Measurements from ENCODE around the gene ALDOB. TPM values are rescaled to one million over a fixed set of nuclear protein-coding genes. Genes with fewer than 3 reads are reported as not detected.

ALDOB gene
- total RNA-seq, 1 donor from 2014 or later: not detected

DNA sequence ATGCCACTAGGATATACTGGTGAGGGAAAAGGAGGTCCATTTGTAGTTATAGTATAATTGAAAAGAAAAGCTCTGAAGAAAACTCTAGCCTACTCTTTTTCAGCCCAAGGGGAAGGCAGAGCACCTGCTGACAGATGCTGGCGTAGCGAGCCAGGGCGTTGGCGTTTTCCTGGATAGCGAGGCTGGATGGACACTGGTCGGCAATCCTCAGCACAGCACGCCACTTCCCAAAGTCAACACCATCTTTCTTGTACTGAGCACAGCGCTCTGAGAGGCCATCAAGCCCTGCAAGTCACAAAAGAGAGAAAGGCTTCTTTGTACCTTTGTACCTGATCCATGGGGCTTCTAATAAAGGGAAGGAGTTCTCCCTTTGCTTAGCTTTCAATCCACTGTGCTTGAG, 8.2 kb downstream of the ALDOB start:
- no peak overlapping the region for H3K4me3 Mint-ChIP-seq (ENCODE audit: unreplicated experiment)
- H3K4me1 Mint-ChIP-seq (ENCODE audit: low read depth, unreplicated experiment): no peaks in the 10 kb centered on the region
- H3K27me3 Mint-ChIP-seq (ENCODE audit: unreplicated experiment): no peaks in the 10 kb centered on the region
- no peak for DNase-seq
- no peaks in the 10 kb centered on the region for H3K36me3 Mint-ChIP-seq (ENCODE audit: unreplicated experiment)
- no peaks in the 10 kb centered on the region for H3K9me3 Mint-ChIP-seq (ENCODE audit: unreplicated experiment)
- TF ChIP-seq, protein P1, sequence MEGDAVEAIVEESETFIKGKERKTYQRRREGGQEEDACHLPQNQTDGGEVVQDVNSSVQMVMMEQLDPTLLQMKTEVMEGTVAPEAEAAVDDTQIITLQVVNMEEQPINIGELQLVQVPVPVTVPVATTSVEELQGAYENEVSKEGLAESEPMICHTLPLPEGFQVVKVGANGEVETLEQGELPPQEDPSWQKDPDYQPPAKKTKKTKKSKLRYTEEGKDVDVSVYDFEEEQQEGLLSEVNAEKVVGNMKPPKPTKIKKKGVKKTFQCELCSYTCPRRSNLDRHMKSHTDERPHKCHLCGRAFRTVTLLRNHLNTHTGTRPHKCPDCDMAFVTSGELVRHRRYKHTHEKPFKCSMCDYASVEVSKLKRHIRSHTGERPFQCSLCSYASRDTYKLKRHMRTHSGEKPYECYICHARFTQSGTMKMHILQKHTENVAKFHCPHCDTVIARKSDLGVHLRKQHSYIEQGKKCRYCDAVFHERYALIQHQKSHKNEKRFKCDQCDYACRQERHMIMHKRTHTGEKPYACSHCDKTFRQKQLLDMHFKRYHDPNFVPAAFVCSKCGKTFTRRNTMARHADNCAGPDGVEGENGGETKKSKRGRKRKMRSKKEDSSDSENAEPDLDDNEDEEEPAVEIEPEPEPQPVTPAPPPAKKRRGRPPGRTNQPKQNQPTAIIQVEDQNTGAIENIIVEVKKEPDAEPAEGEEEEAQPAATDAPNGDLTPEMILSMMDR (IDR thresholded peaks at IDR 0.05; ENCODE audit: partially characterized antibody, unreplicated experiment): no peak
- H3K27ac Mint-ChIP-seq (ENCODE audit: unreplicated experiment): no peak overlapping the region

DNA sequence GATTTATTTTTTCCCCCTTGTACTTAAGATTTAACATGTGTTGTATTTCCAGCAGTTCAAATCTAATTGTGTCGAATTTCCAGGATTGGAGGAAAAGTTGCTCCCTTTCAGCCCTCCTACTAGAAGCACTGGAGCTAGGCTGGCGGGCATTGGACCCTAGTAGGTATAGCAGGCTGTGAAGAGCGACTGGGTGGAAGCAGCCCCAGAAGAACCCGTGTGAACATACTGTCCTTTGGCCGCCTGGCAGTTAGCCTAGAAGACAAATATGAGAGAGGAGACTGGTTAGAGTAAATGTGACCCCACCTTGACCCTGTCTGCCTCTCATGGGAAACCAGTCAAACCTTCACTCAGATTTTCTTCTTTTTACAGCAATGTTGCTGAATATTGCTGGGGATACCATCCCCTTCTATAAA, 13.9 kb downstream of the ALDOB start:
- Mint-ChIP-seq H3K9me3 (ENCODE audit: unreplicated experiment) (no peaks in the 10 kb centered on the region), H3K27ac (ENCODE audit: unreplicated experiment) (no peak overlapping the region), H3K4me3 (ENCODE audit: unreplicated experiment) (no peak overlapping the region), H3K36me3 (ENCODE audit: unreplicated experiment) (no peaks in the 10 kb centered on the region), H3K27me3 (ENCODE audit: unreplicated experiment) (peaks cover 4% of the 10 kb centered on the region), H3K4me1 (ENCODE audit: low read depth, unreplicated experiment) (peaks cover 2% of the 10 kb centered on the region)
- DNase-seq: no peak
- TF ChIP-seq, protein P1 (IDR thresholded peaks at IDR 0.05; ENCODE audit: partially characterized antibody, unreplicated experiment): no peak

DNA sequence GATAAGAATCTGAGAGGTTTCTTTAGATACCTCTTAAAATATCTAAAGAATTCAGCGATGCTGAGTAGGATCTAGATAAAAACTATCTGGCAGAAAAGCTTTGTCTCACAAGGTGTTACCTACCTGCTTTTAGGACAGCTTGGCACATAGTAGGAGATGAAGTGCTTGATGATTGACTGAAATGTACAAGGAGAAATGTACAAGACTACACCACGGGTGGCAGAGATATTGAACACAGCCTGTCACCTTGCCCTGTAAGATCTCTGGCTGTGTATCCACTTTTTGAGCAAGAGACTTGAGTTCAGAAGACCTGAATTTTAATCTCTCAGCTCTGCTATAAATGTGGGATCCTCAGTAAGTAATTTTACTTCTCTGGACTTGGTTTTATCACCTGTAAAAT, 15.7 kb downstream of the ALDOB start:
- peaks cover 7% of the 10 kb centered on the region for H3K36me3 Mint-ChIP-seq (ENCODE audit: unreplicated experiment)
- H3K27me3 Mint-ChIP-seq (ENCODE audit: unreplicated experiment): peaks cover 4% of the 10 kb centered on the region
- TF ChIP-seq, protein P1 (IDR thresholded peaks at IDR 0.05; ENCODE audit: partially characterized antibody, unreplicated experiment): no peak
- H3K4me3 Mint-ChIP-seq (ENCODE audit: unreplicated experiment): no peak overlapping the region
- H3K27ac Mint-ChIP-seq (ENCODE audit: unreplicated experiment): no peak overlapping the region
- H3K4me1 Mint-ChIP-seq (ENCODE audit: low read depth, unreplicated experiment): peaks cover 2% of the 10 kb centered on the region
- H3K9me3 Mint-ChIP-seq (ENCODE audit: unreplicated experiment): no peaks in the 10 kb centered on the region
- DNase-seq: no peak

DNA sequence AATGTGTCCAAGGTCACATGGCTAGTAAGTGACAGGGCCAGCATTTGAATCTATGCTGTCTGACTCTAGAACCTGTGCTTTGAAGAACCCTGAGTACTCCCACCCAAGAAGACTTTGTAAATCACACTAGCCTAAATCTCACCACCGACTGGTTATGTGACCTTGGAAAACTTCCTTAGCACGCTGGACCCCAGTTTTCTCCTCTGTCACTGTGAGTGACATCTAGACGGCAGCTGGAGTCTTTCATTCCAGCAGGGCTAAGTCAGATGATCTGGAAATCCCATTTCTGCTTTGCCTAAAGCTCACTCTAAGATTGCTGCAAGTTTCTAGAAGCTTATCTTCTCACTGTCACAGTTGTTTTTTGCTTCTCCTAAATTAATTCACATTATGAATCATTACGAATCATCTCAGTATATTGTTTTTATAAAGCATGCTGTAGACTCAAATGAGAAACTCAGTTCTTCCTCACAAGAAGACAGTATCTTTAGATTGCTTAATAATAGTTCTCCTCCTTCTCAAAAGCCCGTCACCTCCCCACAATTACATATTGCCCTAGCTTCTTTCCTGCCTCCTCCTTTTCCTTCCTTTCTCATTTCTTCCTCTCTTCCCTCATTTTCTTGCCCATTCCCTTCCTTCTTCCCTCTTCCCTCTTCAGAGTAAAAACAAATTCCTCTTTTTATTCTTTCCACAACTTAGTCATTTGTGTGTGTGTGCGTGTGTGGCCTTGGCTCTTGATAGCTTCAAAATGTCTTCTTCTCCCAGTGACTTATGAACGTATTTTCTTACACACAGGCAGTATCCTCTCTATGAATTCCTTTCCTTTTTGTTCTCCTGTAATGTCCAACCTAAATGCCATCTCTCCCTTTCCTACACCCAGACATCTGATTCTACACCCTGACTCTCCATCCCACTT, 16.8 kb downstream of the ALDOB start:
- DNase-seq: no peak
- Mint-ChIP-seq H3K4me3 (ENCODE audit: unreplicated experiment) (no peak overlapping the region), H3K27me3 (ENCODE audit: unreplicated experiment) (peaks cover 4% of the 10 kb centered on the region), H3K27ac (ENCODE audit: unreplicated experiment) (no peak overlapping the region), H3K4me1 (ENCODE audit: low read depth, unreplicated experiment) (peaks cover 2% of the 10 kb centered on the region), H3K9me3 (ENCODE audit: unreplicated experiment) (no peaks in the 10 kb centered on the region), H3K36me3 (ENCODE audit: unreplicated experiment) (peaks cover 13% of the 10 kb centered on the region)
- TF ChIP-seq, protein P1 (IDR thresholded peaks at IDR 0.05; ENCODE audit: partially characterized antibody, unreplicated experiment): no peak

DNA sequence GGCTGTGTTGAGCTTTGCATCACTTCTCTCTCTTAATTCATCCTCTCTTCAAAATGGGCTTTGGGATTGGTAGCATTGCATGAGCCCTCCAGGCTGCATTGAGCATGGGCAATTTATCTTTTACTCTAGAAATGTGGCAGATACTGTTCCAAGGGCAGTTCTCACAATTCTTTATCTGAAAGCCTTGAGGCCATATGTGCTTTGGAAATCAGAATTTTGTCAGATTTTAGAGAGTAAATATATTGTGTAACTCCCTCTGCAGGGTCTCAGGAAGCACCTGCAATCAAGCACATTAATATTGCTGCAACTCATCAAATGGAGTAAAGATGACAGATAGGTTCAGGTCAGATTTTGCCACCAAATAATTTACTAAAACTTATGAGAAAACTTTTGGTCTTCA, 17.6 kb downstream of the ALDOB start:
- H3K4me3 Mint-ChIP-seq (ENCODE audit: unreplicated experiment): no peak overlapping the region
- peaks cover 15% of the 10 kb centered on the region for H3K36me3 Mint-ChIP-seq (ENCODE audit: unreplicated experiment)
- H3K27me3 Mint-ChIP-seq (ENCODE audit: unreplicated experiment): peaks cover 4% of the 10 kb centered on the region
- no peaks in the 10 kb centered on the region for H3K9me3 Mint-ChIP-seq (ENCODE audit: unreplicated experiment)
- TF ChIP-seq, protein P1 (IDR thresholded peaks at IDR 0.05; ENCODE audit: partially characterized antibody, unreplicated experiment): no peak
- H3K27ac Mint-ChIP-seq (ENCODE audit: unreplicated experiment): no peak overlapping the region
- no peak for DNase-seq
- H3K4me1 Mint-ChIP-seq (ENCODE audit: low read depth, unreplicated experiment): peaks cover 2% of the 10 kb centered on the region
